Activated gamma-delta T cell treated with anti-CD3 and anti-CD28 coated beads, Interleukin-2, amount 50 U/mL, for 16 hours (primary cell): Measurements from ENCODE around the gene HOXC12.

Experiments used
- DNase-seq: peaks from one replicate; pipeline ENCODE4 v3.0.0-alpha.2; 2020; ENCODE audit warnings: low read depth

HOXC12 gene

GRCh38 chr12:53984901-53985691 is 30.4 kb downstream of the HOXC12 start, which contains the start of gene HOXC10:
Gene HOXC10, plus strand, starts transcription at chr12:53985146. Its CDS starts 114 bp downstream, at chr12:53985260.
- peak; percentile 55 for DNase-seq

GRCh38 chr12:53985692-53985993 is 30.9 kb downstream of the HOXC12 start:
- DNase-seq = no peak

GRCh38 chr12:53985994-53986685 is 31.4 kb downstream of the HOXC12 start:
- DNase-seq = no peak

- no peak for DNase-seq
Measured at GRCh38 chr12:53986686-53987483, 32.2 kb downstream of the HOXC12 start.

GRCh38 chr12:53987787-53988230 is 33.1 kb downstream of the HOXC12 start:
- no peak for DNase-seq

GRCh38 chr12:53988541-53989226 is 34.0 kb downstream of the HOXC12 start:
- no peak for DNase-seq

- DNase-seq = no peak
Measured at GRCh38 chr12:53989227-53990113, 34.8 kb downstream of the HOXC12 start.

GRCh38 chr12:53990311-53991076 is 35.8 kb downstream of the HOXC12 start:
- no peak for DNase-seq

- no peak for DNase-seq
Measured at GRCh38 chr12:53991077-53991460, 36.4 kb downstream of the HOXC12 start.

- no peak for DNase-seq
Measured at GRCh38 chr12:53992377-53992889, 37.7 kb downstream of the HOXC12 start.

GRCh38 chr12:53993162-53994008 is 38.7 kb downstream of the HOXC12 start:
- no peak for DNase-seq

GRCh38 chr12:53994009-53994263 is 39.2 kb downstream of the HOXC12 start:
- no peak for DNase-seq

GRCh38 chr12:53994264-53995001 is 39.7 kb downstream of the HOXC12 start:
- no peak for DNase-seq

- no peak for DNase-seq
Measured at GRCh38 chr12:53995002-53995377, 40.3 kb downstream of the HOXC12 start.

GRCh38 chr12:53995378-53996239 is 40.9 kb downstream of the HOXC12 start:
- DNase-seq = no peak

- no peak for DNase-seq
Measured at GRCh38 chr12:53996240-53997203, 41.8 kb downstream of the HOXC12 start.
